Fibroblast of lung (primary cell): ENCODE results near the gene UIMC1. TPM values are rescaled to one million over a fixed set of nuclear protein-coding genes. Genes with fewer than 3 reads are reported as not detected.

Experiments
- DNase-seq, 2 donors: peaks; one replicate each; pipeline versions ENCODE4 v3.0.0 to v3.0.0-alpha.2; 2010; ENCODE audit warnings: low read depth in 2 of 2
- H2AFZ ChIP-seq: 2 replicates; pipeline ENCODE4 v1.5.1; 2012; ENCODE audit warnings: low read length, control low read depth, inconsistent platforms
- H3K27ac ChIP-seq: 2 replicates; pipeline ENCODE4 v1.5.1; 2011; ENCODE audit warnings: low read length, control low read depth; ENCODE audit not compliant: insufficient read depth
- H3K27me3 ChIP-seq: 2 replicates; pipeline ENCODE4 v1.5.1; 2011; ENCODE audit warnings: mild to moderate bottlenecking, low read length; ENCODE audit not compliant: control insufficient read depth, insufficient read depth
- H3K36me3 ChIP-seq: 2 replicates; pipeline ENCODE4 v1.5.1; 2011; ENCODE audit warnings: low read length; ENCODE audit not compliant: control insufficient read depth, insufficient read depth
- H3K4me1 ChIP-seq: 2 replicates; pipeline ENCODE4 v1.5.1; 2011; ENCODE audit warnings: low read length; ENCODE audit not compliant: control insufficient read depth, insufficient read depth; ENCODE audit errors: extremely low read depth
- H3K4me2 ChIP-seq: 2 replicates; pipeline ENCODE4 v1.5.1; 2011; ENCODE audit warnings: low read length, control low read depth; ENCODE audit not compliant: insufficient read depth; ENCODE audit errors: extremely low read depth
- H3K4me3 ChIP-seq, 4 experiments: fragments of 200-600 bp in 1 of 4; sonication (generic) in 1 of 4; replicated peaks in 1 of 4; 2 replicates each; pipeline ENCODE4 v1.5.1; 2011 to 2016; ENCODE audit warnings: low read length in 4 of 4, low read depth in 3 of 4, mild to moderate bottlenecking in 3 of 4, control low read depth in 2 of 4, inconsistent platforms in 1 of 4, mixed read lengths in 1 of 4; ENCODE audit not compliant: insufficient read depth in 1 of 4; ENCODE audit errors: control extremely low read depth in 1 of 4
- H3K79me2 ChIP-seq: 2 replicates; pipeline ENCODE4 v1.5.1; 2012; ENCODE audit warnings: mild to moderate bottlenecking, low read length, inconsistent platforms; ENCODE audit not compliant: control insufficient read depth, insufficient read depth
- H3K9ac ChIP-seq: 2 replicates; pipeline ENCODE4 v1.5.1; 2011; ENCODE audit warnings: mild to moderate bottlenecking, low read length, control low read depth; ENCODE audit not compliant: insufficient read depth
- H3K9me3 ChIP-seq: 2 replicates; pipeline ENCODE4 v1.5.1; 2012; ENCODE audit warnings: low read depth, low read length; ENCODE audit not compliant: control insufficient read depth, insufficient read depth
- H4K20me1 ChIP-seq: 2 replicates; pipeline ENCODE4 v1.5.1; 2011; ENCODE audit warnings: low read length; ENCODE audit not compliant: control insufficient read depth, insufficient read depth; ENCODE audit errors: extremely low read depth
- EZH2 ChIP-seq: IDR thresholded peaks from 2 replicates; pipeline ENCODE4 v1.5.1; 2012; ENCODE audit warnings: low read length, control low read depth, mild to moderate bottlenecking; ENCODE audit errors: missing control alignments
- polyA plus RNA-seq, 2 donors: library from polyadenylated mRNA; depleted of rRNA in 1 of 2; stranded (reverse) in 1 of 2; unstranded in 1 of 2; fragments of >200 nt; gene quantifications; 2 replicates each; pipeline ENCODE4 v1.2.1, GENCODE V29; 2011 to 2012; ENCODE audit warnings: missing spikeins in 1 of 2
- total RNA-seq: library from RNA; depleted of rRNA; stranded (reverse); fragments of >200 nt; gene quantifications from 2 replicates; pipeline ENCODE4 v1.2.1, GENCODE V29; 2014
- TF ChIP-seq, protein P1 (sequence below), 2 donors: IDR thresholded peaks in 1 of 2; conservative IDR thresholded peaks in 1 of 2; 1 replicate in 1 of 2; 2 replicates in 1 of 2; pipeline ENCODE4 v1.5.1; 2011 to 2012; ENCODE audit warnings: low read length in 2 of 2, control low read depth in 1 of 2, inconsistent platforms in 1 of 2, low read depth in 1 of 2, mild to moderate bottlenecking in 1 of 2

The UIMC1 gene
- total and polyA plus RNA-seq, 2 donors (not counting 1 experiment from before 2014, with no cell fraction given): 19.4 to 36.7 TPM

DNA sequence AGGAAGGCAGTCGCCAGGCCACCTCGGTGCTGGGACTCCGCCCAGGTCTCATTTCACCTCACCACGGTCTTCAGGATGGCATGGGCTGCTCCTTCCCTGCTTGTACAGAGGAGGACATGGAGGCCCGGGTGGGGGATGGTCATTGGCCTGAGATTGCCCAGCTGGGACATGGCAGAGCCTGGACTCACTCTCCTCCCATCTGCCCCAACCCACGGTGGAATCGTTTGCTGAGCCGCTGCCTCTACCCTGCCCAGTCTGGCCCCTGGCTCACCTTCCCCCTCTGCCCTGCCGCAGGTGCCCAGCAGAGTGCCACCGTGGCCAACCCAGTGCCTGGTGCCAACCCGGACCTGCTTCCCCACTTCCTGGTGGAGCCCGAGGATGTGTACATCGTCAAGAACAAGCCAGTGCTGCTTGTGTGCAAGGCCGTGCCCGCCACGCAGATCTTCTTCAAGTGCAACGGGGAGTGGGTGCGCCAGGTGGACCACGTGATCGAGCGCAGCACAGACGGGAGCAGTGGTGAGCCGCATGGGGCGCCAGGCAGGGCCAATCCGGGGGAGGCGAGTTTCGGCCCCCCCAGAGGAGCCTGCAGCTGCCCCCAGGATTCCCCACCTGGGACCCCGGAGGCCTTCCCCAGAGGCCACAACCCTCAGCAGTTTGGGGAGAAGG, 144.1 kb downstream of the UIMC1 start:
- Histone ChIP-seq H3K9me3 (no peaks in the 10 kb centered on the region), H3K36me3 (no peaks in the 10 kb centered on the region), H2AFZ (no peak overlapping the region), H3K9ac (no peak overlapping the region), H3K4me1 (no peaks in the 10 kb centered on the region), H3K4me2 (no peak overlapping the region), H3K4me3 (no peak overlapping the region), H4K20me1 (no peaks in the 10 kb centered on the region), H3K27ac (no peak overlapping the region), H3K27me3 (peaks cover 16% of the 10 kb centered on the region), H3K79me2 (no peaks in the 10 kb centered on the region)
- TF ChIP-seq, protein P1, sequence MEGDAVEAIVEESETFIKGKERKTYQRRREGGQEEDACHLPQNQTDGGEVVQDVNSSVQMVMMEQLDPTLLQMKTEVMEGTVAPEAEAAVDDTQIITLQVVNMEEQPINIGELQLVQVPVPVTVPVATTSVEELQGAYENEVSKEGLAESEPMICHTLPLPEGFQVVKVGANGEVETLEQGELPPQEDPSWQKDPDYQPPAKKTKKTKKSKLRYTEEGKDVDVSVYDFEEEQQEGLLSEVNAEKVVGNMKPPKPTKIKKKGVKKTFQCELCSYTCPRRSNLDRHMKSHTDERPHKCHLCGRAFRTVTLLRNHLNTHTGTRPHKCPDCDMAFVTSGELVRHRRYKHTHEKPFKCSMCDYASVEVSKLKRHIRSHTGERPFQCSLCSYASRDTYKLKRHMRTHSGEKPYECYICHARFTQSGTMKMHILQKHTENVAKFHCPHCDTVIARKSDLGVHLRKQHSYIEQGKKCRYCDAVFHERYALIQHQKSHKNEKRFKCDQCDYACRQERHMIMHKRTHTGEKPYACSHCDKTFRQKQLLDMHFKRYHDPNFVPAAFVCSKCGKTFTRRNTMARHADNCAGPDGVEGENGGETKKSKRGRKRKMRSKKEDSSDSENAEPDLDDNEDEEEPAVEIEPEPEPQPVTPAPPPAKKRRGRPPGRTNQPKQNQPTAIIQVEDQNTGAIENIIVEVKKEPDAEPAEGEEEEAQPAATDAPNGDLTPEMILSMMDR (conservative IDR thresholded peaks at IDR 0.05 in 1 of 2, IDR thresholded peaks at IDR 0.05 in 1 of 2; ENCODE audit: low read depth in 1 of 2, low read length in 2 of 2): no peak
- TF ChIP-seq EZH2: no peak
- no peak for DNase-seq

DNA sequence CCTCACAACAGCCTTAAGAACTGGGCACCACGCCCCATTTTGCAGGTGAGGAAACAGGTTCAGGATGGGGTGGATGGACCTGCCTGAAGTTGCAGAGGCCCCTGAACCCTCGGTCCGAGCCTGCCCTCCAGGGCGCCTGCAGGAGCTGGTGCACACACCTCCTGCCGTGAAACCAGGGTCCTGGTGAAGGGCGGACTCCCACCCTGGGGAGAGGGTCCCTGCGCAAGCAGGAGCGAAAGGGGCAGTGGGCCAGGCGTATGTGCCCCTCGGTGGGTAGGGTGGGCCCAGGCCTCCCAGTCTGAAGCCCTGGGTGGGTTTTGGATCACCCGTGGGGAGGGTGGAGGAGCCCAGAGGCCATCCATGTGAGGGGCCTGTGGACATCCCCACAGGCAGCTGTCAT, 145.3 kb downstream of the UIMC1 start:
- peaks cover 8% of the 10 kb centered on the region for H3K27me3 ChIP-seq
- H3K4me3 ChIP-seq: no peak overlapping the region
- H3K4me1 ChIP-seq: no peaks in the 10 kb centered on the region
- no peaks in the 10 kb centered on the region for H3K9me3 ChIP-seq
- no peak overlapping the region for H2AFZ ChIP-seq
- no peaks in the 10 kb centered on the region for H4K20me1 ChIP-seq
- DNase-seq: no peak
- H3K9ac ChIP-seq: no peak overlapping the region
- H3K27ac ChIP-seq: no peak overlapping the region
- H3K36me3 ChIP-seq: no peaks in the 10 kb centered on the region
- no peaks in the 10 kb centered on the region for H3K79me2 ChIP-seq
- TF ChIP-seq EZH2: no peak
- TF ChIP-seq, protein P1 (conservative IDR thresholded peaks at IDR 0.05 in 1 of 2, IDR thresholded peaks at IDR 0.05 in 1 of 2; ENCODE audit: low read depth in 1 of 2, low read length in 2 of 2): no peak
- H3K4me2 ChIP-seq: no peak overlapping the region

DNA sequence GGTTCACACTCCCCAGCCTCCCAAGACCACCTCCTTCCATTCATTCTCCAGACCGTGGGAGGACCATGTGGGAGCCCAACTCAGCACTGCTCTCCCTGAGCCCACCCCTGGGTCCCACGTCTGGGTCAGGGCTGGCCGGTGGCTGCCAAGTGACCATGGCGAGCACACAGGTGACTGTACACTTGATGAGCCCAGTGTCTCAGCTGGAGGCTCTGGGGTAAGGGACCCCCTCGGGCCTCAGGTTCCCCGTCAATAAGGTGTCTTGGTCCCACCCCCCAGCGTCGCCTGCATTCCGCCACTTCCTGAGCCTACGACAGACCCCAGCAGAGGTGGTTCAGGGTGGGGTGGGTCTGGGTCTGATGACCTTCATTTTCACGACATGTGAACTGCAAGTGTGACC, 146.2 kb downstream of the UIMC1 start:
- H3K4me1 ChIP-seq: no peaks in the 10 kb centered on the region
- H3K27ac ChIP-seq: no peak overlapping the region
- no peak overlapping the region for H3K9ac ChIP-seq
- H3K4me2 ChIP-seq: no peak overlapping the region
- H3K9me3 ChIP-seq: no peaks in the 10 kb centered on the region
- no peak for TF ChIP-seq EZH2
- TF ChIP-seq, protein P1 (conservative IDR thresholded peaks at IDR 0.05 in 1 of 2, IDR thresholded peaks at IDR 0.05 in 1 of 2; ENCODE audit: low read depth in 1 of 2, low read length in 2 of 2): no peak
- no peak for DNase-seq
- H4K20me1 ChIP-seq: no peaks in the 10 kb centered on the region
- H3K27me3 ChIP-seq: no peaks in the 10 kb centered on the region
- H3K79me2 ChIP-seq: no peaks in the 10 kb centered on the region
- H3K36me3 ChIP-seq: no peaks in the 10 kb centered on the region
- no peak overlapping the region for H2AFZ ChIP-seq
- H3K4me3 ChIP-seq: no peak overlapping the region
